BJ (cell line): ENCODE data around the gene HSPA9. TPM values are rescaled to one million over a fixed set of nuclear protein-coding genes. Genes with fewer than 3 reads are reported as not detected.

Experiments
- CTCF ChIA-PET: fragments of 350-600 bp; formaldehyde crosslinking; extraction: SDS; loops from one replicate; lab custom pipeline; 2021; ENCODE audit warnings: antibody characterized with exemption, inconsistent platforms; lab: Yijun Ruan, JAX
- POLR2A ChIA-PET: fragments of 300-600 bp; sonication (Branson Sonifier 250); formaldehyde crosslinking; extraction: SDS; loops from one replicate; lab custom pipeline; 2021; ENCODE audit warnings: antibody characterized with exemption; lab: Charles Lee
- DNase-seq: peaks from one replicate; pipeline ENCODE4 v3.0.0-alpha.2; 2011; ENCODE audit warnings: low read depth
- H3K27me3 ChIP-seq: 2 replicates; pipeline ENCODE4 v1.6.0; 2011; ENCODE audit warnings: low read length; ENCODE audit not compliant: control insufficient read depth, insufficient read depth
- H3K36me3 ChIP-seq: 2 replicates; pipeline ENCODE4 v1.5.1; 2011; ENCODE audit warnings: low read length; ENCODE audit not compliant: control insufficient read depth, insufficient read depth
- H3K4me3 ChIP-seq: 2 replicates; pipeline ENCODE4 v1.5.1; 2011; ENCODE audit warnings: low read depth, mild to moderate bottlenecking, control low read depth, low read length
- polyA plus RNA-seq: library from polyadenylated mRNA; depleted of rRNA; stranded (reverse); fragments of >200 nt; gene quantifications from 2 replicates; pipeline ENCODE4 v1.2.3, GENCODE V29; 2011
- TF ChIP-seq, protein P1 (sequence below): IDR thresholded peaks from 2 replicates; pipeline ENCODE4 v1.5.1; 2011; ENCODE audit warnings: low read depth, mild to moderate bottlenecking, control low read depth, inconsistent platforms, low read length, moderate library complexity; ENCODE audit not compliant: insufficient read depth

Gene HSPA9
- polyA plus RNA-seq, 1 experiment = 245 TPM

DNA sequence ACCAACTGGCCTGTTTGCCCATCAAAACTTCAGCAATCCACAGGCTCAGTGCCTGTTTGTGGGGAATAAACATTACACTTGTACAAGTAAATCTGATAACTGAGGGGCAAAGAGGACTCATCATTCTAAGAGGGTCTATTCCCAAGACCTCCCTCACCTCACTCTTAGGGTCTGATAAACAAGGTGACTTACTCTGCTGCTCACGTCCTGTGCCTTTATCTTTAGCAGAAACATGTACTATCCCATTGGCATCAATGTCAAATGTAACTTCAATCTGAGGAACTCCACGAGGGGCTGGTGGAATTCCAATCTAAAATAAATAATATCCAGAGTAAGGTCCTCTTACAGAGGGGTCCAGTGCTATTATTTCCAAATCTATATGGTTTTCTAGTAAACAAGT is 17.5 kb downstream of the HSPA9 start:
- POLR2A ChIA-PET = no interaction called here
- H3K27me3 ChIP-seq = no peaks in the 10 kb centered on the region

DNA sequence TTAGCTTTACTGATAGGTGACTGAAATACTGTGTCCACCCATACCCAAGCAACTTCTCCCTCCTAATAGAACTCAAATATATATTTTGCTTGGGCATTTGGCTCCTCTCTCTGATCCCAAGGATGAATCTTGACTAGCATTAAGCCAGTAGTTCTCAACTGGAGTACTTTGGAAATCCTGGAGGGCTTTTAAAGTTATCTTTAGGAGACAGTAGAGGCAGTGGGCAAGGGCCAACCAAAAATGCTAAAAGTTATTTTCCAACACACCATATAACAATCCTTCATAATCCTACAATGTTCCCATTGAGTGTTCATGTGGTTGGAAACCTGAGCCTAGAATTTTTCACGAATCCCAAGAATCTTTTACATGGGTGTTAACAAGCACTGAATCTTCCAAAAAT is 21.1 kb downstream of the HSPA9 start:
- Histone ChIP-seq H3K4me3 (no peak overlapping the region), H3K27me3 (no peaks in the 10 kb centered on the region), H3K36me3 (peaks cover 18% of the 10 kb centered on the region)
- ChIA-PET CTCF (no interaction called here), POLR2A (no interaction called here)
- DNase-seq = no peak
- TF ChIP-seq, protein P1, sequence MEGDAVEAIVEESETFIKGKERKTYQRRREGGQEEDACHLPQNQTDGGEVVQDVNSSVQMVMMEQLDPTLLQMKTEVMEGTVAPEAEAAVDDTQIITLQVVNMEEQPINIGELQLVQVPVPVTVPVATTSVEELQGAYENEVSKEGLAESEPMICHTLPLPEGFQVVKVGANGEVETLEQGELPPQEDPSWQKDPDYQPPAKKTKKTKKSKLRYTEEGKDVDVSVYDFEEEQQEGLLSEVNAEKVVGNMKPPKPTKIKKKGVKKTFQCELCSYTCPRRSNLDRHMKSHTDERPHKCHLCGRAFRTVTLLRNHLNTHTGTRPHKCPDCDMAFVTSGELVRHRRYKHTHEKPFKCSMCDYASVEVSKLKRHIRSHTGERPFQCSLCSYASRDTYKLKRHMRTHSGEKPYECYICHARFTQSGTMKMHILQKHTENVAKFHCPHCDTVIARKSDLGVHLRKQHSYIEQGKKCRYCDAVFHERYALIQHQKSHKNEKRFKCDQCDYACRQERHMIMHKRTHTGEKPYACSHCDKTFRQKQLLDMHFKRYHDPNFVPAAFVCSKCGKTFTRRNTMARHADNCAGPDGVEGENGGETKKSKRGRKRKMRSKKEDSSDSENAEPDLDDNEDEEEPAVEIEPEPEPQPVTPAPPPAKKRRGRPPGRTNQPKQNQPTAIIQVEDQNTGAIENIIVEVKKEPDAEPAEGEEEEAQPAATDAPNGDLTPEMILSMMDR = no peak

More for the DNA sequence above, 17.5 kb downstream of the HSPA9 start:
- Histone ChIP-seq H3K36me3 (peaks cover 29% of the 10 kb centered on the region), H3K4me3 (no peak overlapping the region)
- TF ChIP-seq, protein P1 = no peak
- CTCF ChIA-PET = interaction anchor here (4.3 kb wide), 1 partner anchor 10 kb away, joined by 16 read pairs; no protein-coding TSS in a partner anchor
- no peak for DNase-seq

DNA sequence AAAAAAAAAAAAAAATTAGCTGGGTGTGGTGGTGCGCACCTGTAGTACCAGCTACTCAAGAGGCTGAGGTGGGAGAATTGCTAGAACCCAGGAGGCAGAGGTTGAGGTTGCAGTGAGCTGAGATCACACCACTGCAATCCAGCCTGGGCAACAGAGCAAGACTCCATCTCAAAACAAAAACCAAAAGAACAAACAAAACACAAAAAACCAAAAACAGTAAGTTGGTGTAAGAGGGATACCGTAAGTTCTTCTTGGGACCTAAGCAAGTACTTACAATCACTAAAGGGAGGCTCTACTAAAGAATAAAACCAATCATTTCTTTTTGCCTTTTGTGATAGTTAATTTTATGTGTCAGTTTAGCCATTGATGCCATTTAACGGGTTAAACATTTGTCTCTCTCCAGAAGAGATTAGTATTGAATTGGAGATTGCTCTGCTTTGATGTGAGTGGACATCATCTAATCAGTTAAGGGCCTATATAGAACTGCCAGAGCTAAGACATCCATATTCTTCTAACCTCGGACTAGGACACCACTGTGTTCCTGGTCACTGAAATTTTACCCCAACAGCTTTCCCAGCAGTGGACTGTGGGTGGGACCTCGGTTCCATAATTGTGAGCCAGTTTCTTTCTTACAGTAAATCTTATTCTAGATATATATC is 21.6 kb downstream of the HSPA9 start:
- Histone ChIP-seq H3K4me3 (no peak overlapping the region), H3K27me3 (no peaks in the 10 kb centered on the region), H3K36me3 (peaks cover 15% of the 10 kb centered on the region)
- no peak for DNase-seq
- TF ChIP-seq, protein P1 = no peak
- CTCF ChIA-PET = no interaction called here
- POLR2A ChIA-PET = no interaction called here

GRCh38 chr5:138552657-138553056 is 22.5 kb downstream of the HSPA9 start:
- peaks cover 12% of the 10 kb centered on the region for H3K36me3 ChIP-seq
- POLR2A ChIA-PET = interaction anchor here (0.6 kb wide), 3 partner anchors 10 to 746 kb away, joined by 3 to 12 read pairs (median 5); partner anchors contain the start of gene ETF1
- DNase-seq = no peak
- CTCF ChIA-PET = interaction anchor here (0.7 kb wide), 1 partner anchor 98 kb away, joined by 4 read pairs; no protein-coding TSS in a partner anchor
- TF ChIP-seq, protein P1 = no peak
- H3K4me3 ChIP-seq = no peak overlapping the region
- no peaks in the 10 kb centered on the region for H3K27me3 ChIP-seq

DNA sequence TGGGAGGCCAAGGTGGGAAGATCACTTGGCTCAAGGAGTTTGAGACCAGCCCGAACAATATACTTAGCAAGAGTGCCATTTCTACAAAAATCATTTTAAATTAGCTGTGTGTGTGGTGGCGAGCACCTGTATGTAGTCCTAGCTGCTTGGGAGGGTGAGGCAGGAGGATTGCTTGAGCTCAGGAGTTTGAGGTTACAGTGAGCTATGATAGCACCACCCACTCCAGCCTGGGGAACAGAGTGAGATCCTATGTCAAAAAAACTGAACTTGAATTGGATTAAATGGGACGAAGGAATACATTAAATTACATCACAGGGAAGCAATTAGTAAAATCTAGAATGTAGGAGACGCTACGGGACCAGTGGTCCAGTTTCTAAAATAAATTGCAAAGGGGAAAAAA is 25.8 kb downstream of the HSPA9 start:
- Histone ChIP-seq H3K36me3 (no peaks in the 10 kb centered on the region; the same call in 1 of the 2 replicates), H3K4me3 (no peak overlapping the region), H3K27me3 (no peaks in the 10 kb centered on the region)
- ChIA-PET POLR2A (no interaction called here), CTCF (interaction anchor here (1.0 to 4.5 kb wide), 4 partner anchors 16 to 99 kb away, joined by 3 to 35 read pairs (median 20); partner anchors contain the start of gene EGR1)
- no peak for DNase-seq
- TF ChIP-seq, protein P1 = no peak
